Left lung (tissue), 10 donors: Measurements from ENCODE around the gene GLO1. TPM values are rescaled to one million over a fixed set of nuclear protein-coding genes. Genes with fewer than 3 reads are reported as not detected.

Experiments
- ATAC-seq: fragments of 200-7000 bp; cut with Tn5 transposase; one replicate; pipeline ENCODE4 v1.9.1; 2020; ENCODE audit warnings: moderate library complexity
- DNase-seq, 4 donors: peaks; one replicate each; pipeline ENCODE4 v3.0.0-alpha.2; 2013 to 2020
- H3K27ac ChIP-seq, 2 donors: fragments of 200-600 bp; sonication (generic) in 1 of 2; one replicate each; pipeline versions ENCODE4 v1.5.0 to v1.8.0; 2020 to 2021
- H3K27me3 ChIP-seq, 2 donors: fragments of 200-600 bp; sonication (generic) in 1 of 2; one replicate each; pipeline versions ENCODE4 v1.5.0 to v1.8.0; 2020 to 2021
- H3K36me3 ChIP-seq, 2 donors: fragments of 200-600 bp; sonication (generic) in 1 of 2; one replicate each; pipeline versions ENCODE4 v1.5.0 to v1.8.0; 2020 to 2021
- H3K4me1 ChIP-seq, 2 donors: fragments of 200-600 bp; one replicate each; pipeline ENCODE4 v1.8.0; 2021
- H3K4me3 ChIP-seq, 2 donors: fragments of 200-600 bp; sonication (generic) in 1 of 2; one replicate each; pipeline versions ENCODE4 v1.5.0 to v1.8.0; 2020 to 2021; ENCODE audit warnings: mild to moderate bottlenecking in 1 of 2
- H3K9me3 ChIP-seq, 2 donors: fragments of 200-600 bp; sonication (generic) in 1 of 2; one replicate each; pipeline versions ENCODE4 v1.5.0 to v1.8.0; 2020 to 2021
- intact Hi-C, 2 donors: fragments of 100-400 bp; cut with DNase I; formaldehyde crosslinking; loops; one replicate each; pipeline versions ENCODE4 v1.11.2 to v1.14.2; 2022
- polyA plus RNA-seq, 6 donors: library from polyadenylated mRNA; unstranded; fragments of 120-200 nt; gene quantifications; one replicate each; pipeline ENCODE4 v1.2.1, GENCODE V29; 2013; ENCODE audit not compliant: insufficient read length in 6 of 6
- total RNA-seq, 2 donors: library from RNA; stranded (reverse); fragmentation: NEBNext Ultra II Directional; extraction: Animal tissue kit (Norgen Biotek cat#: 25700); gene quantifications; one replicate each; pipeline ENCODE4 v1.2.1, GENCODE V29; 2021
- TF ChIP-seq, protein P1 (sequence below), 2 donors: fragments of 200-600 bp; sonication (generic) in 1 of 2; IDR thresholded peaks; one replicate each; pipeline versions ENCODE4 v1.5.0 to v1.8.0; 2021; ENCODE audit warnings: antibody characterized with exemption in 2 of 2
- donor health status: DM: no; HTN: yes; CAD: no.
- donor health status: DM: no; HTN: no; CAD: no.

Gene GLO1
- total and polyA plus RNA-seq, 8 donors: 88.8 to 130 (median 118) TPM

DNA sequence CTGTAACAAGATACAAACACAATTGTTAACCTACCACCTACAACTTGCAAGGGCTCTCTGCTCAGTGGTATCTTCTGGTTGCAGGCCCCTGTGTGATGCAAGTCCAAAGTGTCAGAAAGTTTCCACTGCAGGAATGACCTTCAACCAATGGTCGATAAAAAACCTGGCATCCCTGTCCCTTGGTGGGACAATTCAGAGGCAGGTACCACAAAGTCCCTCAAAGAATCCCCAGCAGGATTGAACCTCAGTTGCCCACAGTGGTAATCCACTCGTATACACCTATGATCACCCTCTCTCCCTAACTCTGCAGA lies 15.9 kb downstream of the GLO1 start:
- H3K27ac ChIP-seq: no peak overlapping the region
- ATAC-seq (no peak), DNase-seq (no peak)
- intact Hi-C loops: no loop called here
- H3K9me3 ChIP-seq: no peaks in the 10 kb centered on the region
- no peak overlapping the region for H3K4me3 ChIP-seq
- H3K4me1 ChIP-seq: peaks cover 0 to 4% of the 10 kb centered on the region in 2 donors
- TF ChIP-seq, protein P1, sequence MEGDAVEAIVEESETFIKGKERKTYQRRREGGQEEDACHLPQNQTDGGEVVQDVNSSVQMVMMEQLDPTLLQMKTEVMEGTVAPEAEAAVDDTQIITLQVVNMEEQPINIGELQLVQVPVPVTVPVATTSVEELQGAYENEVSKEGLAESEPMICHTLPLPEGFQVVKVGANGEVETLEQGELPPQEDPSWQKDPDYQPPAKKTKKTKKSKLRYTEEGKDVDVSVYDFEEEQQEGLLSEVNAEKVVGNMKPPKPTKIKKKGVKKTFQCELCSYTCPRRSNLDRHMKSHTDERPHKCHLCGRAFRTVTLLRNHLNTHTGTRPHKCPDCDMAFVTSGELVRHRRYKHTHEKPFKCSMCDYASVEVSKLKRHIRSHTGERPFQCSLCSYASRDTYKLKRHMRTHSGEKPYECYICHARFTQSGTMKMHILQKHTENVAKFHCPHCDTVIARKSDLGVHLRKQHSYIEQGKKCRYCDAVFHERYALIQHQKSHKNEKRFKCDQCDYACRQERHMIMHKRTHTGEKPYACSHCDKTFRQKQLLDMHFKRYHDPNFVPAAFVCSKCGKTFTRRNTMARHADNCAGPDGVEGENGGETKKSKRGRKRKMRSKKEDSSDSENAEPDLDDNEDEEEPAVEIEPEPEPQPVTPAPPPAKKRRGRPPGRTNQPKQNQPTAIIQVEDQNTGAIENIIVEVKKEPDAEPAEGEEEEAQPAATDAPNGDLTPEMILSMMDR (IDR thresholded peaks at IDR 0.05): no peak
- H3K36me3 ChIP-seq: peaks cover 0 to 28% of the 10 kb centered on the region in 2 donors
- no peaks in the 10 kb centered on the region for H3K27me3 ChIP-seq

DNA sequence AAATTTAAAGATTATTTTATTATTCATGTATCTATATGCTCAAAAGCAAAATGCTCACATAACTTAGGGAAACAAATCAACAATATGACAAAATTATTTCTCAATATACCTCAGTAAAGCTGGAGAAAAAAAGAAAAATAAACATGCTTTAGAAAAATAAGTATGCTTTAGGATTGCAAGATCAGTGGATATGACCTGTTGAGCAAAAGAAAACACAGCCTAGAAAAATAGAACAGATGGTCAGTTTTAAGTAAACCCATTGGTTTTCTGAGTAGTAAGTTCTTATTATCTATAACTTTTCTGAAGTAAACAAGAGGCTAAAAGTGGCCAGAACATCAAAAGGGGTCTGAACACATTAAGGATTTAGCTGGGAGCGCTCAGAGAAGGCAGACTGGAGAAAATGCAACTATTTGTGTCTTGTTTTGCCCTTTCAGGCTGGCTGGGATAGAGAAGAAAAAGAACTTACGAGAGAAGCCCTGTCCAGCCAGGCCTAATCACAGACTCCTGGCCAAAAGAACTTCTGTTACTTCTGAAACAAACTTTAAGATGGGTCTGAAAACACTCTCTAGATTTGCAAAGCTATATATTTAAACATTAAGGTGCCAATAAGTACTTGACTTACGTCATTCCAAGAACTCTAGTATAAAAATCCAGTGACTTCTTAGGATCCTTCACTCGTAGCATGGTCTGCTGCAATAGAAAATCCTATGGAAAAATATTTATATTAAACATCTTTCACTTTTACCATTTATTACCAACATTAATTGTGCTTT lies 16.5 kb downstream of the GLO1 start:
- Histone ChIP-seq H3K9me3 (no peaks in the 10 kb centered on the region), H3K4me3 (no peak overlapping the region), H3K27me3 (no peaks in the 10 kb centered on the region), H3K4me1 (peaks cover 0 to 4% of the 10 kb centered on the region in 2 donors), H3K36me3 (peaks cover 0 to 33% of the 10 kb centered on the region in 2 donors), H3K27ac (no peak overlapping the region)
- TF ChIP-seq, protein P1 (IDR thresholded peaks at IDR 0.05): no peak
- ATAC-seq: no peak
- intact Hi-C loops: no loop called here
- peak in 1 of 4 donors; percentile 21 for DNase-seq

DNA sequence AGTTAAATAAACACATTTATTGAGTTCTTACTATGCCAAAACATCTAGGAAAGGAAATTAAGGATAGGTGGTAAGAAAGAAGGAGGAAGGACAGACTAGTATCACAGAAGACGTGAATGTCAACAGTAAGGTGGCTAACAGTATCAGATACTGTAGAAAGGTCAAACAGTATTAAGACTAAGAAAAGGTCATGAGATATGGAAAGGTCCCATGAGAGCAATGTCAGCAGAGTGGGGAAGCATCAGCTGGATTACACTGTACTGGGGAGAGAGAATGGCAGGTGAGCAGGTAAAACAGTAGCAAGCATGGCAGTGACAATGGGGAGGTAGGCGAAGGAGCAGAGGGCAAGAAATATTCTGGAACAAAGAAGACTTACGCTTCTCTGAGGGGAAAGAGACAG lies 18.0 kb downstream of the GLO1 start:
- ATAC-seq: no peak
- Histone ChIP-seq H3K36me3 (peaks cover 0 to 45% of the 10 kb centered on the region in 2 donors), H3K9me3 (no peaks in the 10 kb centered on the region), H3K4me1 (peaks cover 0 to 4% of the 10 kb centered on the region in 2 donors), H3K27me3 (no peaks in the 10 kb centered on the region), H3K27ac (no peak overlapping the region), H3K4me3 (no peak overlapping the region)
- no peak for DNase-seq
- intact Hi-C loops: no loop called here
- TF ChIP-seq, protein P1 (IDR thresholded peaks at IDR 0.05): no peak

DNA sequence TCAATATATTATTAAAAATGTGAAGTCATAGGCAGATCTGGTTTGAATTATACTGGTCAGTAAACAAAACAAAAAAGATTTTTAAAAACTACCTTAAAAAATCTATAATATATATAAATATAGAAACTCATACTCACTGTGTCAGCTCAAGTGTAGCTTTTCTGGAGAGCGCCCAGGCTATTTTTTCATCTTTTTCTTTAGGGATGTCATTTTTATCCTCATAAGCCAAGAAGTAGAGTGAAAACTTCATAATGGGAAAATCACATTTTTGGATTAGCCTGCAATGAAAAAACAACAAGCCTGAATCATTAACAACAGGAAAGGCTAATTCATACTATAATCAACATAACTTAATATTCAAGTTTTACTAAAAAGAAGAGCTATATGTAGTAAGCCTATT lies 18.7 kb downstream of the GLO1 start:
- Histone ChIP-seq H3K36me3 (peaks cover 0 to 47% of the 10 kb centered on the region in 2 donors), H3K4me3 (no peak overlapping the region), H3K27me3 (no peaks in the 10 kb centered on the region), H3K27ac (no peak overlapping the region), H3K4me1 (peaks cover 0 to 4% of the 10 kb centered on the region in 2 donors), H3K9me3 (no peaks in the 10 kb centered on the region)
- TF ChIP-seq, protein P1 (IDR thresholded peaks at IDR 0.05): no peak
- intact Hi-C loops: no loop called here
- ATAC-seq (no peak), DNase-seq (no peak)

DNA sequence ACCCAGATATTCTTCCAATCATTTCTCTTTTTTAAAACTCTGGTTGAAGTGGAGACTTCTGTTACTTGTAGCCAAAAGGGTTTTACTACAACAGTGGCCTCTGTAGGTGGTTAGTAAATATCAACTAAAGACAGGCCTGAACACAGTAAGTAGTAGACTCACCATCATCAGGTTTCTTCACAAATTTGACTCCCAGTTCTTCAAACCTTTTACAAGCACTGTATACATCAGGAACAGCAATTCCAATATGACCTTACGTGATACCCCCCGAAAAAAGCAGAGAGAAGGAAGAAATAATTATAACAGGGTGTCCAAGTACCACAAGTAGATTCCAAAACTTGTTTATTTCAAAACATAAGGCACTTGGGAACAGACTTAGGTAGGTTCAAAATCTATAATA lies 21.1 kb downstream of the GLO1 start:
- TF ChIP-seq, protein P1 (IDR thresholded peaks at IDR 0.05): no peak
- Histone ChIP-seq H3K4me3 (no peak overlapping the region), H3K4me1 (peaks cover 0 to 5% of the 10 kb centered on the region in 2 donors), H3K9me3 (no peaks in the 10 kb centered on the region), H3K36me3 (peaks cover 0 to 58% of the 10 kb centered on the region in 2 donors), H3K27me3 (no peaks in the 10 kb centered on the region), H3K27ac (no peak overlapping the region)
- no peak for ATAC-seq
- no peak for DNase-seq
- intact Hi-C loops: no loop called here
